Colonic mucosa (tissue), 4 donors: ENCODE measurements around the gene ZNF511. TPM values are rescaled to one million over a fixed set of nuclear protein-coding genes. Genes with fewer than 3 reads are reported as not detected.

Source experiments
- DNase-seq: peaks from one replicate; pipeline ENCODE4 v3.0.0-alpha.2; 2020
- H3K27ac ChIP-seq: fragments of 200-600 bp; one replicate; pipeline ENCODE4 v1.8.0; 2021
- H3K27me3 ChIP-seq: fragments of 200-600 bp; one replicate; pipeline ENCODE4 v1.8.0; 2021
- H3K36me3 ChIP-seq: fragments of 200-600 bp; one replicate; pipeline ENCODE4 v1.8.0; 2021
- H3K4me1 ChIP-seq: fragments of 200-600 bp; one replicate; pipeline ENCODE4 v1.8.0; 2021; ENCODE audit warnings: mild to moderate bottlenecking
- H3K4me3 ChIP-seq: fragments of 200-600 bp; one replicate; pipeline ENCODE4 v1.8.0; 2021
- H3K9ac ChIP-seq, 2 donors: one replicate each; pipeline ENCODE4 v1.7.0; 2013; ENCODE audit warnings: control low read depth in 2 of 2, low read depth in 2 of 2, low read length in 2 of 2
- H3K9me3 ChIP-seq: fragments of 200-600 bp; one replicate; pipeline ENCODE4 v1.8.0; 2021
- CTCF ChIP-seq: fragments of 200-600 bp; IDR thresholded peaks from one replicate; pipeline ENCODE4 v1.8.0; 2022; ENCODE audit warnings: antibody characterized with exemption, mild to moderate bottlenecking
- intact Hi-C: fragments of 100-400 bp; cut with DNase I; formaldehyde crosslinking; loops from one replicate; pipeline ENCODE4 v1.14.1; 2022
- total RNA-seq, 2 donors: library from RNA; stranded (reverse); fragmentation: NEBNext Ultra II Directional in 1 of 2; extraction: Animal tissue kit (Norgen Biotek cat#: 25700) in 1 of 2; gene quantifications; one replicate each; pipeline ENCODE4 v1.2.1, GENCODE V29; 2021
- donor health status: healthy.
- donor health status: DM: no; HTN: no; CAD: no.
- donor health status: DM: no; HTN: no; CAD: no.

ZNF511 gene
- total RNA-seq, 2 donors from 2014 or later: 53.9 to 78.2 TPM

- Histone ChIP-seq H3K27me3 (no peaks in the 10 kb centered on the region), H3K27ac (no peak overlapping the region), H3K4me3 (no peak overlapping the region), H3K9ac (no peak overlapping the region), H3K4me1 (peaks cover 7% of the 10 kb centered on the region), H3K36me3 (no peaks in the 10 kb centered on the region), H3K9me3 (no peaks in the 10 kb centered on the region)
- intact Hi-C loops: no loop called here
- DNase-seq: no peak
- TF ChIP-seq CTCF: no peak
Measured at GRCh38 chr10:133355991-133356390, 47.3 kb downstream of the ZNF511 start.

GRCh38 chr10:133356549-133357284 lies 48.0 kb downstream of the ZNF511 start:
- no peaks in the 10 kb centered on the region for H3K27me3 ChIP-seq
- no peak for TF ChIP-seq CTCF
- DNase-seq: no peak
- peak overlapping the region; percentile 74 for H3K4me3 ChIP-seq
- no peaks in the 10 kb centered on the region for H3K36me3 ChIP-seq
- no peak overlapping the region for H3K27ac ChIP-seq
- intact Hi-C loops: no loop called here
- H3K4me1 ChIP-seq: peaks cover 7% of the 10 kb centered on the region
- no peaks in the 10 kb centered on the region for H3K9me3 ChIP-seq
- peak overlapping the region in 1 of 2 donors; percentile 51 for H3K9ac ChIP-seq

GRCh38 chr10:133357285-133358161 lies 48.8 kb downstream of the ZNF511 start, which contains the start of gene FUOM:
Gene FUOM, minus strand, starts transcription at chr10:133358019. Its CDS starts 12 bp downstream, at chr10:133358007.
- no peaks in the 10 kb centered on the region for H3K27me3 ChIP-seq
- DNase-seq: no peak
- H3K27ac ChIP-seq: peak within 1 kb of the TSS; percentile 46
- no peak for TF ChIP-seq CTCF
- peak within 1 kb of the TSS; percentile 74 for H3K4me3 ChIP-seq
- peaks cover 7% of the 10 kb centered on the region for H3K4me1 ChIP-seq
- no peaks in the 10 kb centered on the region for H3K36me3 ChIP-seq
- peak within 1 kb of the TSS; percentile 51 to 78 for H3K9ac ChIP-seq
- no peaks in the 10 kb centered on the region for H3K9me3 ChIP-seq
- intact Hi-C loops: no loop called here

- no peak for TF ChIP-seq CTCF
- intact Hi-C loops: no loop called here
- no peaks in the 10 kb centered on the region for H3K9me3 ChIP-seq
- no peak overlapping the region for H3K27ac ChIP-seq
- H3K9ac ChIP-seq: no peak overlapping the region
- H3K36me3 ChIP-seq: no peaks in the 10 kb centered on the region
- no peak for DNase-seq
- peaks cover 7% of the 10 kb centered on the region for H3K4me1 ChIP-seq
- H3K4me3 ChIP-seq: no peak overlapping the region
- H3K27me3 ChIP-seq: no peaks in the 10 kb centered on the region
Measured at GRCh38 chr10:133358162-133358924, 49.6 kb downstream of the ZNF511 start.

GRCh38 chr10:133358925-133359310 lies 50.2 kb downstream of the ZNF511 start:
- Histone ChIP-seq H3K9ac (no peak overlapping the region), H3K36me3 (no peaks in the 10 kb centered on the region), H3K4me1 (peaks cover 7% of the 10 kb centered on the region), H3K27ac (no peak overlapping the region), H3K27me3 (no peaks in the 10 kb centered on the region), H3K9me3 (no peaks in the 10 kb centered on the region), H3K4me3 (no peak overlapping the region)
- DNase-seq: no peak
- TF ChIP-seq CTCF: no peak
- intact Hi-C loops: no loop called here
